GM21737 (cell line): ENCODE data around the gene METTL25B.
"Not testable (repeated sequence)": the region's sequence is repeated elsewhere in the genome, so short reads cannot be mapped to it uniquely, and the experiment has no call there.

Experiments
- ATAC-seq: cut with Tn5 transposase; IDR thresholded peaks from one replicate; pipeline ENCODE4 v1.9.1; 2021; ENCODE audit warnings: mild to moderate bottlenecking, moderate library complexity; ENCODE audit not compliant: unreplicated experiment

Gene METTL25B

GRCh38 chr1:156747742-156748669 is 19.7 kb downstream of the METTL25B start:
- no peak for ATAC-seq

DNA sequence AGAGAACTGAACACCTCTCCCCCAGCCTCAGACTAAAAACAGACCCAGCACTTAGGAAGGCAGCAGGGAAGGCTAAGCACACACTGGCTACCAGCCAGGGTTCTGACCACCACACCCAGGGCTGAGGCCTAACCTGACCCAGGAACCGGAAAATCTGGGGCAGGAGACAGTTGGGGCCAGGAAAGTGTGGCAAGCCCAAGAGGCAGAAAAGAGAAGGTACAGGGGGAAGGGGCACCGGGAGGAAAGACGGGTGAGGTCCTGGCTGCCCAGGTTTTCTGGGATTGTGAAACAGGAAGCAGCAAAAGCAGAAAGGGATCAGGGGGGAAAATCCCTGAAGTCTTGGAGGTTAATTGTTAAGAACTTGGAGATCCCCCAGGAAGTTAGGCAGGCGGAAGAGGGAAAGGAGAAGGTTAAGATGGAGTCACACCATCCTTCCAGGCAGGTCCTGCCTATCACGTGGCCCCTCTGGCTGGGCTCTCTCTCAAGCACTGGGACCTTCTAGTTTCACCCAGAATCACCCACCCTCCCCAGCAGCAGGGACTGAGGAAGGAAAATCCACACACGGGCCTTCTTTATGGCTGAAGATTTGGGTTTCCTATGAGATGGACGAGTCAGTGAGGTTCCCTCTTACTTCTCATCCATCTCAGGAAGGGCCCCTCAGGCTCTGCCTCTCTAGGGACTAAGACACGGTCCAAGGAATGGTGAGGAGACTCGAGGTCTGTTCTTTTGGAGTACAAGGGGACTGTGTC is 20.6 kb downstream of the METTL25B start:
- ATAC-seq = no peak

- ATAC-seq = no peak
Observed at GRCh38 chr1:156749419-156750118, 21.3 kb downstream of the METTL25B start.

- no peak for ATAC-seq
Observed at GRCh38 chr1:156750191-156750672, 22.0 kb downstream of the METTL25B start.

DNA sequence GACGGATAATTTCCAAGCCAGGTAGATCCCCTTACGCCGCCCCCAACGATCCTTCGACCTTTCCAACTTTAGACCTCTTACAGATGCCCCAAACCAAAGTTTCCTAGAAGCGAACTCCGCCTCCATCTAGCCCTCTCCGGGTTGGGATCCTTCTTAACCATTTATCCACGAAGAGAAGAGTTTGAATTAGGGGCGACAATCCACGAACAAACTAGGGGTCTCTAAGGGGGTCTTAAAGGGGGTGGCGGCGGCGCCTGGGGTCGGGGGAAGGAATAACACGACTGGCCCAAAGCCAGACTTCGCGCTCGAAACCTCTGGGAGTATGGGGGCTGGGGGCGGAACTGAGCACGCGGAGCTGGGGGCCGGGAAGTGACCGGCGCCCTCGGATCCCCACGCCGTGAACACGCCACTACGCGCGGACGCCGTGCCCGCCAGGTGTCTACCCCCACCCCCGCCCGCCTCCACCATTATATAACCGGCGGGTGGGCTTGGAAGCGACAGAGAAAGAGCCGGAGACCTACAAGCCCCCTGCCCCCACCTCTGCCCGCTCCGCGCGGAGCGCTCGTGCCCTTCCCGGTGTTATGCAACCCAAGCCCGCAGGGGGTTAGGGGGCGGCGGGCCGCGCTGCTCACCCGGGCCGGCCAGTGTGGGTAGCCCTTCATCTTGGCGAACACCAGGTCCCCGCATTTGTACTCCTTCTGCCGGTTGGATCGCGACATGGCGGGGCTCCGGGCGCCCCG is 22.6 kb downstream of the METTL25B start:
- peak; percentile 13 for ATAC-seq

DNA sequence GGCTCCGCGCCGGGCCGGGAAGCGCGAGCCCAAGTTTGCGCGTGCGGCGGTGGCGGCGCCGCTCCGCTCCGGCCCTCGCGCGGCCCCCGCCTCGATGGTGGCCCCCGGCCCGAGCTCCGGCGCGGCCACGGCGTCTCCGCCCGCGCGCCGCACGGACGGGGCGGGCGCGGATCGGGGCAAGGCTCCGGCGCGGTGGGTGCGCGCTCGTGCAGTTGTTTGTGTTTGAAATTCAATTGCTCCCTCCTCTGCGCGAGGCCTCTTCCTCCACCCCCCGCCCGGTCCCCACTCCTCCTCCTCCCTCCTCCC is 23.1 kb downstream of the METTL25B start, which contains the start of gene HDGF:
HDGF (minus strand) TSS at position 225 of the 306 bp plus-strand sequence. CDS start 246 bp downstream, outside the sequence.
- no peak for ATAC-seq

GRCh38 chr1:156751757-156752481 is 23.6 kb downstream of the METTL25B start:
- peak; percentile 65 for ATAC-seq

- ATAC-seq = no peak
Observed at GRCh38 chr1:156752843-156753482, 24.7 kb downstream of the METTL25B start.

DNA sequence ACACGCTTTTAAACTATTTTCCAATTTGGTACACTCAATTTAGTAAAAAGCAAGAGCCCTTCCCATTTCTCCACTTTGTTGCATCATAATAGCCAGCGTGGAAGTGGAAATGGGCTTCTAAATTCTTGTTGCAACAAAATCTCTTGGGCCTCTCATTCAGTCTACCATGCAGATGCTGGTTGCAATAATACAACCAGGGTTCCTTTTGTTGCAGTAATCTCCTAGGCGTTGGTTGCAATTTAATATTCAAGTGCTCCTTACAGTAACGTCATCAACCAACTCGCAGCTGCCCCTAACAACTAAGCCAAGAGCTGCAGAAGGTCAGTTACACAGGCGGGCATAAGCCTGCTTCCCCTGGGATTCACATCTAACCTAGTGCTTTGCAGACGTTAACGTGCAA is 25.9 kb downstream of the METTL25B start:
- no peak for ATAC-seq

GRCh38 chr1:156755527-156755950 is 27.3 kb downstream of the METTL25B start:
- no peak for ATAC-seq

DNA sequence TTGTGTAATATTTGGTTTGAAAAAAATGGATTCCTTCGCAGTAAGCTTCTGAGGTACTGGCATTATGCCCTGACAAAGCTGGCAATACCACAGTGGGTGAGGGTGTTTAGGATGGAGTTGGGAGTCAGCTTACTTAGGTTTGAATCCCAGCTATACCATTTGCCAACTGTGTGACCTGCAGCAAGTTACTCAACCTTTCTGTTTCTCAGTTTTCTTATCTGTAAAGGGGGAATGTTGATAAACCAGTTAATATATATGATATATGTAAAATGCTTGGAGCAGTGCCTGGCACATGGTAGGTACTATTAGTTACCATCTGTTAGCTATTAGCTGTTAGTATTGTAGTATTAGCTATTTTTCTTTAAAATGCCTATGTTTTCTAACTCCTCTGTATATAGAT is 28.1 kb downstream of the METTL25B start:
- no peak for ATAC-seq

DNA sequence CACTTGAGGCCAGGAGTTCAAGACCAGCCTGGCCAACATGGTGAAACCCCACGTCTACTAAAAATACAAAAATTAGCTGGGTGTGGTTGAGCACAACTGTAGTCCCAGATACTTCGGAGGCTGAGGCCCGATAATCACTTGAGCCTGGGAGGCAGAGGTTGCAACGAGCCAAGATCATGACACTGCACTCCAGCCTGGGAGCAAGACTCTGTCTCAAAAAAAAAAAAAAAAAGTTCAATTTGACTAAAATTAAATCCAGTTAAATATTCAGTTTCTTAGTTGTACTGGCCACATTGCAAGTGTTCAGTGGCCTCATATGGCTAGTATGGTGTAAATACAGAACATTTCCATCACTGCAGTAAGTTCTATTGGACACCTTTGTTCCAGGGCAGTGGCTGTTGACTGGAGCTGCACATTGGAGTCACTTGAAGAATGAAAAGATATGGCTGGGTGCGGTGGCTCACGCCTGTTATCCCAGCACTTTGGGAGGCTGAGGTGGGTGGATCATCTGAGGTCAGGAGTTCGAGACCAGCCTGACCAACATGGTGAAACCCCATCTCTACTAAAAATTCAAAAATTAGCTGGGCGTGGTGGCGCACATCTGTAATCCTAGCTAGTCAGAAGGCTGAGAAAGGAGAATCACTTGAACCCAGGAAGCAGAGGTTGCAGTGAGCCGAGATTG is 29.4 kb downstream of the METTL25B start:
- not testable (repeated sequence) for ATAC-seq

DNA sequence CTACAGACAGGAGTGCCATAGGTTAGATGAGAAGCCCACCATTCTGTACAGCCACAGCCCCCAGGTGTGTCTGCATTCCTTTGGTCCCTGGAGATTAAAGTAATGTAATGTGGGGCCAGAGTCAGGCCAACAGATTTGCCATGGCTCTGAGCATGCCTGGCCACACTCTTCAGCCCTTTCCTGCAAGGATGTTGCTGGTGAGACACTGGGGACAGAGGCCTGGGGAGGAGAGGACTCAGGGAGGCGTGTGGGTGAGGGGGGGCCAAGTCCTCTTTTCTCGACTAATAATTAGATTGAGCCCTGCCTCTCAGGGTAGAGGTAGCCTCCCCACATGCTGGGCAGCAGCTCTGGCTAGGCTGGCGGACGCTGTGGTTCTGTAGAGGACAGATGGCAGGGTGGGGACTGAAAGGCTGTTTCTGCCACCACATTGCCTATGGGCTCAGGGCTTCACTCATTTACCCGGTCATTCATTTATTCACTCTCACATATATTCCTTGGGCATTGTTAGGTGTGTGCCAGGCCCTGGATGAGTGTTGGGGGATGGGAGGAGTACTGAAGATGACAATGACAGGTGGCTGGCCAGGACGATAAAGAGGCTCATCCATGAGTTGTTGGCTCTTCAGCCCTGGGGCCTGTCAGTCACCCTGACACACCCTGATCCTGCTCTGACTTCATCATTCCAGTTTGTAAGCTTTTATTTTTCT is 32.0 kb downstream of the METTL25B start:
- ATAC-seq = no peak

GRCh38 chr1:156760796-156761104 is 32.5 kb downstream of the METTL25B start:
- no peak for ATAC-seq

DNA sequence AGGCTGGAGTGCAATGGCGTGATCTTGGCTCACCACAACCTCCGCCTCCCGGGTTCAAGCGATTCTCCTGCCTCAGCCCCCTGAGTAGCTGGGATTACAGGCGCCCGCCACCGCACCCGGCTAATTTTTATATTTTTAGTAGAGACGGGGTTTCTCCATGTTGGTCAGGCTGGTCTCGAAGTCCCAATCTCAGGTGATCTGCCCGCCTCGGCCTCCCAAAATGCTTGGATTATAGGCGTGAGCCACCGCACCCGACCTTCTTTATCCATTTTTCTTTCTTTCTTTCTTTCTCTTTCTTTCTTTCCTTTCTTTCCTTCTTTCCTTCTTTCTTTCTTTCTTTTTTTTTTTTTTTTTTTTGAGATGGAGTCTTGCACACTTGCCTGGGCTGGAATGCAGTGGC is 36.9 kb downstream of the METTL25B start:
- not testable (repeated sequence) for ATAC-seq

- no peak for ATAC-seq
Observed at GRCh38 chr1:156765666-156766065, 37.4 kb downstream of the METTL25B start.

GRCh38 chr1:156766298-156767100 is 38.2 kb downstream of the METTL25B start:
- peak; percentile 2 for ATAC-seq
